A549 (cell line): Measurements from ENCODE around the gene RRP9. TPM values are rescaled to one million over a fixed set of nuclear protein-coding genes. Genes with fewer than 3 reads are reported as not detected.

Experiments used
- ATAC-seq, 2 experiments: fragments of 200-7000 bp in 1 of 2; fragments of >200 bp in 1 of 2; cut with Nextera tagmentation in 1 of 2; cut with Tn5 transposase in 1 of 2; 3 replicates each; pipeline versions ENCODE4 v1.8.0 to v1.9.1; 2018 to 2020; ENCODE audit warnings: mild to moderate bottlenecking in 1 of 2, moderate library complexity in 1 of 2
- CTCF ChIA-PET: fragments of 300-600 bp; sonication (Branson Sonifier 250); formaldehyde crosslinking; extraction: SDS; loops from one replicate; lab custom pipeline; 2021; ENCODE audit warnings: antibody characterized with exemption, inconsistent platforms; lab: Yijun Ruan, JAX
- POLR2A ChIA-PET: fragments of 350-600 bp; formaldehyde crosslinking; extraction: SDS; loops from one replicate; lab custom pipeline; 2021; ENCODE audit warnings: antibody characterized with exemption, inconsistent platforms; lab: Yijun Ruan, JAX
- DNase-seq, 2 experiments: peaks; one replicate each; pipeline versions ENCODE4 v3.0.0 to v3.0.0-alpha.2; 2011 to 2016; ENCODE audit warnings: low read depth in 1 of 2, low spot score in 1 of 2
- FAIRE-seq: peaks from 2 replicates; lab custom pipeline; 2011; peaks lifted over from hg19 to GRCh38; lab: Jason Lieb, UNC
- H3K27ac ChIP-seq, 2 experiments: fragments of >200 bp; sonication (Bioruptor Twin); formaldehyde crosslinking; 3 replicates each; pipeline ENCODE4 v1.5.1; 2016 to 2017
- H3K4me1 ChIP-seq: fragments of >200 bp; sonication (Bioruptor Twin); formaldehyde crosslinking; 3 replicates; pipeline ENCODE4 v1.6.1; 2016
- H3K4me2 ChIP-seq: fragments of >200 bp; sonication (Bioruptor Twin); formaldehyde crosslinking; 3 replicates; pipeline ENCODE4 v1.6.1; 2016
- H3K4me3 ChIP-seq: fragments of >200 bp; sonication (Bioruptor Twin); formaldehyde crosslinking; 3 replicates; pipeline ENCODE4 v1.5.1; 2016
- H3K9me3 ChIP-seq: fragments of >200 bp; sonication (Bioruptor Twin); formaldehyde crosslinking; 3 replicates; pipeline ENCODE4 v1.6.1; 2016
- BHLHE40 ChIP-seq: IDR thresholded peaks from 2 replicates; pipeline ENCODE4 v1.6.1; 2012; ENCODE audit warnings: low read depth, low read length, inconsistent platforms
- CTCF ChIP-seq: fragments of >200 bp; sonication (Bioruptor Twin); formaldehyde crosslinking; IDR thresholded peaks from 3 replicates; pipeline ENCODE4 v1.5.1; 2016
- GATA3 ChIP-seq: IDR thresholded peaks from 2 replicates; pipeline ENCODE4 v1.6.1; 2012; ENCODE audit warnings: borderline replicate concordance
- HES2 ChIP-seq: fragments of >200 bp; sonication (Bioruptor Twin); formaldehyde crosslinking; IDR thresholded peaks from 2 replicates; pipeline ENCODE4 v1.6.1; 2016
- HEYL ChIP-seq: fragments of 250-450 bp; sonication (Bioruptor Pico); IDR thresholded peaks from 2 replicates; pipeline ENCODE4 v1.8.0; 2021; ENCODE audit warnings: mild to moderate bottlenecking, moderate library complexity
- HMGXB4 ChIP-seq: fragments of 250-450 bp; sonication (Bioruptor Pico); IDR thresholded peaks from 2 replicates; pipeline ENCODE4 v1.5.0; 2021; ENCODE audit warnings: mild to moderate bottlenecking, moderate library complexity, borderline replicate concordance
- HOXA7 ChIP-seq: fragments of 250-450 bp; sonication (Bioruptor Pico); IDR thresholded peaks from 2 replicates; pipeline ENCODE4 v1.5.0; 2020; ENCODE audit warnings: mild to moderate bottlenecking, moderate library complexity
- MAFK ChIP-seq: fragments of 450-650 bp; IDR thresholded peaks from 2 replicates; pipeline ENCODE4 v1.6.1; 2014; ENCODE audit not compliant: partially characterized antibody
- POLR2A ChIP-seq: IDR thresholded peaks from 2 replicates; pipeline ENCODE4 v1.6.1; 2012; ENCODE audit warnings: mild to moderate bottlenecking, low read length
- RAD21 ChIP-seq, 2 experiments: fragments of >200 bp in 1 of 2; sonication (Bioruptor Twin) in 1 of 2; formaldehyde crosslinking in 1 of 2; IDR thresholded peaks in 1 of 2; conservative IDR thresholded peaks in 1 of 2; 2 replicates in 1 of 2; 3 replicates in 1 of 2; pipeline ENCODE4 v1.6.1; 2012 to 2018; ENCODE audit warnings: inconsistent platforms in 1 of 2
- RARB ChIP-seq: fragments of 250-450 bp; sonication (Bioruptor Pico); IDR thresholded peaks from 2 replicates; pipeline ENCODE4 v1.8.0; 2021; ENCODE audit warnings: mild to moderate bottlenecking, moderate library complexity
- RFX5 ChIP-seq: fragments of 450-650 bp; IDR thresholded peaks from 2 replicates; pipeline ENCODE4 v1.7.1; 2014; ENCODE audit warnings: antibody characterized with exemption, mild to moderate bottlenecking, moderate library complexity
- SREBF2 ChIP-seq: fragments of 450-650 bp; IDR thresholded peaks from 2 replicates; pipeline ENCODE4 v1.6.1; 2014; ENCODE audit warnings: mild to moderate bottlenecking, moderate library complexity
- TFCP2L1 ChIP-seq: fragments of 250-450 bp; sonication (Bioruptor Pico); IDR thresholded peaks from 2 replicates; pipeline ENCODE4 v1.5.0; 2021; ENCODE audit warnings: mild to moderate bottlenecking
- ZNF302 ChIP-seq: fragments of 250-450 bp; sonication (Bioruptor Pico); IDR thresholded peaks from 2 replicates; pipeline ENCODE4 v1.9.0; 2021; ENCODE audit warnings: inconsistent platforms, mild to moderate bottlenecking, moderate library complexity
- WGBS: methylation state at CpG from one replicate; pipeline ENCODE4 v1.1.6; 2017; ENCODE audit errors: missing lambda C conversion rate; 5-methylcytosine and 5-hydroxymethylcytosine counted together
- polyA plus RNA-seq, 4 experiments: library from polyadenylated mRNA; depleted of rRNA in 3 of 4; stranded (reverse); fragments of >200 nt; fragmentation: RNase III in 1 of 4; extraction: RNeasy Plus Mini Kit Qiagen cat#74134 plus additional on column Dnase treatment in 1 of 4; gene quantifications; 2 replicates in 3 of 4; 3 replicates in 1 of 4; pipeline ENCODE4 v1.2.3, GENCODE V29; 2011 to 2017
- TF ChIP-seq, protein P1 (sequence below): fragments of 250-450 bp; sonication (Bioruptor Pico); IDR thresholded peaks from 2 replicates; pipeline ENCODE4 v1.5.0; 2020; ENCODE audit warnings: low read depth, mild to moderate bottlenecking, moderate library complexity
- TF ChIP-seq, protein P2 (sequence below): fragments of 150-350 bp; IDR thresholded peaks from 2 replicates; pipeline ENCODE4 v1.6.1; 2014; ENCODE audit warnings: low read depth, mild to moderate bottlenecking, low read length
- TF ChIP-seq, protein P3 (sequence below): IDR thresholded peaks from 2 replicates; pipeline ENCODE4 v1.6.1; 2012; ENCODE audit warnings: low read depth, borderline replicate concordance
- TF ChIP-seq, protein P4 (sequence below): fragments of >200 bp; sonication (Bioruptor Twin); formaldehyde crosslinking; IDR thresholded peaks from 3 replicates; pipeline ENCODE4 v1.6.1; 2016
- TF ChIP-seq, protein P5 (sequence below): IDR thresholded peaks from 2 replicates; pipeline ENCODE4 v1.6.1; 2012

RRP9 gene
- polyA plus RNA-seq, 2 of the 4 experiments (the other 2 are of a cell fraction), result 17.0 to 34.3 TPM

- H3K27ac ChIP-seq, result no peak overlapping the region
- no peak for FAIRE-seq
- no peaks in the 10 kb centered on the region for H3K4me1 ChIP-seq
- no peaks in the 10 kb centered on the region for H3K9me3 ChIP-seq
- no peak for DNase-seq
- no peak for ATAC-seq
- H3K4me2 ChIP-seq, result no peak overlapping the region
- H3K4me3 ChIP-seq, result no peak overlapping the region
- TF ChIP-seq, protein P1, sequence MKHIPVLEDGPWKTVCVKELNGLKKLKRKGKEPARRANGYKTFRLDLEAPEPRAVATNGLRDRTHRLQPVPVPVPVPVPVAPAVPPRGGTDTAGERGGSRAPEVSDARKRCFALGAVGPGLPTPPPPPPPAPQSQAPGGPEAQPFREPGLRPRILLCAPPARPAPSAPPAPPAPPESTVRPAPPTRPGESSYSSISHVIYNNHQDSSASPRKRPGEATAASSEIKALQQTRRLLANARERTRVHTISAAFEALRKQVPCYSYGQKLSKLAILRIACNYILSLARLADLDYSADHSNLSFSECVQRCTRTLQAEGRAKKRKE (CRISPR knock-in tag), result no peak
- TF ChIP-seq, protein P2, sequence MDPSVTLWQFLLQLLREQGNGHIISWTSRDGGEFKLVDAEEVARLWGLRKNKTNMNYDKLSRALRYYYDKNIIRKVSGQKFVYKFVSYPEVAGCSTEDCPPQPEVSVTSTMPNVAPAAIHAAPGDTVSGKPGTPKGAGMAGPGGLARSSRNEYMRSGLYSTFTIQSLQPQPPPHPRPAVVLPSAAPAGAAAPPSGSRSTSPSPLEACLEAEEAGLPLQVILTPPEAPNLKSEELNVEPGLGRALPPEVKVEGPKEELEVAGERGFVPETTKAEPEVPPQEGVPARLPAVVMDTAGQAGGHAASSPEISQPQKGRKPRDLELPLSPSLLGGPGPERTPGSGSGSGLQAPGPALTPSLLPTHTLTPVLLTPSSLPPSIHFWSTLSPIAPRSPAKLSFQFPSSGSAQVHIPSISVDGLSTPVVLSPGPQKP, result no peak
- TF ChIP-seq HES2 (no peak), SREBF2 (no peak), RARB (no peak), CTCF (no peak), GATA3 (no peak), RFX5 (no peak), BHLHE40 (no peak), RAD21 (conservative IDR thresholded peaks at IDR 0.05 in 1 of 2, IDR thresholded peaks at IDR 0.05 in 1 of 2) (no peak), HMGXB4 (CRISPR knock-in tag) (no peak), MAFK (no peak), HEYL (CRISPR knock-in tag) (no peak), ZNF302 (no peak), HOXA7 (no peak), TFCP2L1 (CRISPR knock-in tag) (no peak), POLR2A (no peak)
- TF ChIP-seq, protein P3, sequence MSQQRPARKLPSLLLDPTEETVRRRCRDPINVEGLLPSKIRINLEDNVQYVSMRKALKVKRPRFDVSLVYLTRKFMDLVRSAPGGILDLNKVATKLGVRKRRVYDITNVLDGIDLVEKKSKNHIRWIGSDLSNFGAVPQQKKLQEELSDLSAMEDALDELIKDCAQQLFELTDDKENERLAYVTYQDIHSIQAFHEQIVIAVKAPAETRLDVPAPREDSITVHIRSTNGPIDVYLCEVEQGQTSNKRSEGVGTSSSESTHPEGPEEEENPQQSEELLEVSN, result no peak
- TF ChIP-seq, protein P4, sequence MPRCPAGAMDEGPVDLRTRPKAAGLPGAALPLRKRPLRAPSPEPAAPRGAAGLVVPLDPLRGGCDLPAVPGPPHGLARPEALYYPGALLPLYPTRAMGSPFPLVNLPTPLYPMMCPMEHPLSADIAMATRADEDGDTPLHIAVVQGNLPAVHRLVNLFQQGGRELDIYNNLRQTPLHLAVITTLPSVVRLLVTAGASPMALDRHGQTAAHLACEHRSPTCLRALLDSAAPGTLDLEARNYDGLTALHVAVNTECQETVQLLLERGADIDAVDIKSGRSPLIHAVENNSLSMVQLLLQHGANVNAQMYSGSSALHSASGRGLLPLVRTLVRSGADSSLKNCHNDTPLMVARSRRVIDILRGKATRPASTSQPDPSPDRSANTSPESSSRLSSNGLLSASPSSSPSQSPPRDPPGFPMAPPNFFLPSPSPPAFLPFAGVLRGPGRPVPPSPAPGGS, result no peak
- TF ChIP-seq, protein P5, sequence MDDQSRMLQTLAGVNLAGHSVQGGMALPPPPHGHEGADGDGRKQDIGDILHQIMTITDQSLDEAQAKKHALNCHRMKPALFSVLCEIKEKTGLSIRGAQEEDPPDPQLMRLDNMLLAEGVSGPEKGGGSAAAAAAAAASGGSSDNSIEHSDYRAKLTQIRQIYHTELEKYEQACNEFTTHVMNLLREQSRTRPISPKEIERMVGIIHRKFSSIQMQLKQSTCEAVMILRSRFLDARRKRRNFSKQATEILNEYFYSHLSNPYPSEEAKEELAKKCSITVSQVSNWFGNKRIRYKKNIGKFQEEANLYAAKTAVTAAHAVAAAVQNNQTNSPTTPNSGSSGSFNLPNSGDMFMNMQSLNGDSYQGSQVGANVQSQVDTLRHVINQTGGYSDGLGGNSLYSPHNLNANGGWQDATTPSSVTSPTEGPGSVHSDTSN, result no peak
- TF ChIP-seq, all 56 proteins: peak for 0
- ChIA-PET CTCF (interaction anchor here (1.0 kb wide), 1 partner anchor 18 kb away, joined by 3 read pairs; the partner anchor contains the start of gene RRP9), POLR2A (no interaction called here)
- 100% methylated on average over 3 of the region's 7 CpGs for WGBS
These were observed 17.9 kb upstream of the RRP9 start for GRCh38 chr3:51959651-51960050.
